Left renal cortex interstitium (tissue), 4 donors: ENCODE data around the gene CAPZA3. TPM values are rescaled to one million over a fixed set of nuclear protein-coding genes. Genes with fewer than 3 reads are reported as not detected.
"Not testable (repeated sequence)": the region's sequence is repeated elsewhere in the genome, so short reads cannot be mapped to it uniquely, and the experiment has no call there.

Experiments
- DNase-seq, 4 donors: peaks; one replicate each; pipeline ENCODE4 v3.0.0-alpha.2; 2013; ENCODE audit warnings: low read depth in 4 of 4, low spot score in 2 of 4, missing footprints in 1 of 4
- polyA plus RNA-seq, 4 donors: library from polyadenylated mRNA; unstranded; fragments of 120-200 nt; gene quantifications; one replicate each; pipeline ENCODE4 v1.2.1, GENCODE V29; 2013; ENCODE audit not compliant: insufficient read length in 4 of 4

The CAPZA3 gene, protein sequence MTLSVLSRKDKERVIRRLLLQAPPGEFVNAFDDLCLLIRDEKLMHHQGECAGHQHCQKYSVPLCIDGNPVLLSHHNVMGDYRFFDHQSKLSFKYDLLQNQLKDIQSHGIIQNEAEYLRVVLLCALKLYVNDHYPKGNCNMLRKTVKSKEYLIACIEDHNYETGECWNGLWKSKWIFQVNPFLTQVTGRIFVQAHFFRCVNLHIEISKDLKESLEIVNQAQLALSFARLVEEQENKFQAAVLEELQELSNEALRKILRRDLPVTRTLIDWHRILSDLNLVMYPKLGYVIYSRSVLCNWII
- polyA plus RNA-seq = under 1 TPM; 0.13 to 0.69 (median 0.37) TPM

DNA sequence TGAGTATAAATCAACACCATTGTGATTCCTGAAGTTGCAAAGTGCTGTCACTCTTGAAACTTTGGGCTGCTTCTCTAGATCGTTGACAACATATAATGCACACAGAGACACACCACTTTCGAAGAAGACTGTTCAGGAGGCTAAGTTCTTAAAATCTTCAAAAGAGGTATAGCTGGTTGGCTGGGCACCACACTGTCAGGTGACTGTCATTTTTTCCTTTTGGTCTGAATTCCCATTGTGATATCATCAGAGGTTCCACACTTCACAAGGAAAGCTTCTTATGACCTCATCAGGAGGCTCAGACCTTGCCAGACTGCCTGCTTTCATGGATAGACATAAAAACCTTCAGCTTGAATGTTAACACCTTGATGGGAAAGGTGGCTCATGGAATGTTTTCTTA lies at the start of gene CAPZA3, which contains the start of gene PLCZ1:
TSS of gene CAPZA3 (plus strand) at position 301 of the 400 bp plus-strand sequence. CDS start 150 bp downstream, outside the sequence.
TSS of gene PLCZ1 (minus strand) at position 194 of the 400 bp plus-strand sequence. CDS start 641 bp downstream, outside the sequence.
- DNase-seq = no peak

DNA sequence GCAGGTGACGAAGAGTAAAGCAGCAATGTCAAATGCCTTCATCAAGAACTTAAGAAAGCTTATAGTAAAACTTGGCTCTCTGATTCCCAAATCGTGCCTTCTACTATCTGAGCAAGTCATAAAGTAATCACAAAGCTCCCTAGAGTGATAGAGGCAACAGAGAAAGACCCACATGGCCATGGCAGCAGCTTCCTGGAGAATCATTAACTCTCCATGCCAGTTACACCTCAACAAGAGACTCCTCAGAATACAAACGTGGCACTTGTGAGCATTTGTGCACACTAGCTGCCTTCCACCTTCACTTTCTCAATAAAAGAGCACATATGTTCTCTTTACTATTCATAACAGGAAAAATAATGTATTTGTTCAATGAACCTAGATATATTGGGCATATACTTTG lies 48.1 kb upstream of the CAPZA3 start:
- DNase-seq = no peak

DNA sequence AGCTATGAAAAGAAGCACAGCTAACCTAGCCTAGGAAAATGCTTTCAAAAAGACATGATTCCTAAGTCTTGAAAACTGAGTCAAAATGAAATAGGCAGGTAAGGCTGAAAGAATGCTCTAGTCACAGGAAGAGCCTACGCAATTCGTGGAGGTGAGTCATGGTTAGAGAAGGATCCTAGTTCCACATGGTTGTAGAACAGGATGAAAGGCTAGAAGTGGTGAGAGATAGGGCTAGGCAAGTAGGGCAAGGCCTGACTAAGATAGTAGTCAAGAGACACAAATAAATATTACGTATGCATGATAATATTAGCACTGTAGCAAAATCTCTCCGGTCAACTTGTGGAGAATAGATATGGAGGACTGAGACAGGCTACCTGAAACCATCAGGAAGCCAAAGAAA lies 47.3 kb upstream of the CAPZA3 start:
- no peak for DNase-seq

DNA sequence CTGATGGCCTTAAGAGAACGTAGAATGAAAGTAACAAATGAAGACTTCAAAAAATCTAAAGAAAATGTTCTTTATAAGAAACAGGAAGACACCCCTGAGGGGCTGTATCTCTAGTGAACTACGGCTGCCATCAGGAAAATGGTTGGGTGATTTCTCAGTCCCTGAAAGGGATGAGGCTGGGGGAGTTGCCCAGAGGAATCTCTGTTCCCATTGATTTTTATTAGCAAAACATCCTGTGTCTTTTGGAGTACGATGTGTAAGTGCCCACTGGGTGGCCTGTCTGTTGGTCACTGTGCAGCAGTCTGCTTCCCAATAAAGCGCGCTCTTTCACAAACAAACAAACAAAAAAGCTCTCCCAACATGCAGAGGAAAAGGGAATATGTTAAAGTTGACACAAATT lies 43.9 kb upstream of the CAPZA3 start:
- DNase-seq = not testable (repeated sequence)

DNA sequence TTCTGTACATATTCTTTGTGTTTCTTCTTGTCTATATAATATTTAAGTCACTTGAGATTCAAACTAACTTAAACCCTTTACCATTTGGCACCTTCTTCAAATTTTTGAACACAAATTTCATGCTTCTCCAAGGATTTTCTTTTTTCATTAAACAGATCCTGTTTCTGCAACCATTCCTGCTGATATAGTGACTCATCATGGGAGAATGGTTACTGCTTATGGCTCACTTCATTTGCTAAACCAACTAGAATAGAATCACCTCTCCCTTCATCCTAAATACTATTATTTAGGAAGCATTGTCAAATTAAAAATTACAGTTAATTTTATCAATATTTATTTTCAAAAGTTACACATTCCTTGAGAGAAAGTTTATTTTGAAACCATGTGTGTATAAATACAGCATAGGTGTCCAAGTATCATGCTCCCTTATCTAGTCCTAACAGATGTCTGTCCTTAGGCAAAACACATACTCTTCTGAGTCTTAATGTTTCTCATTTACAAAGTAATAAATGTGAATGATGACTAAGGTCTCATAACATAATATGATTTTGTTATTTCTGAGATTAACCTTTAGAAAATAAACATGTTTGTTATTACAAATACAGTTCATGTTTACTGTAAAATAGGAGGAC lies 40.8 kb upstream of the CAPZA3 start:
- DNase-seq = no peak

DNA sequence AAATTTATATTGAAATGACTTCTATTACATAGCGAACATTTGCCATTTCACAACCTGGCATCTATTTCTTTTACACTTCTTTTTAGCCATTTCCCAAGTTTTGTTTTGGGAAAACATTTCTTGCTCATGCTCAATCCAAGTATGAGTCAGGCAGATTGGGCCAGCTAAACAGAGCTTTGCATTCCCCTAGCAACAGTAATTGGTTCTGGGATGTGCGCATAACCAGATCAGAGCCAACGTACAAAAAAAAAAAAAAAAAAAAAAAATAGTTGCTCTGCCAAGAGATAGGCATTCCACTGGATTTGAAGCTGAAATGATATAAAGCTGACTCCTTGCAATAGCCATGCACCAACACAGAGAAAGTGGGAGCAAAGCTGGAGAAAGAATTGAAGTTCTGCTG lies 37.6 kb upstream of the CAPZA3 start:
- DNase-seq = no peak

DNA sequence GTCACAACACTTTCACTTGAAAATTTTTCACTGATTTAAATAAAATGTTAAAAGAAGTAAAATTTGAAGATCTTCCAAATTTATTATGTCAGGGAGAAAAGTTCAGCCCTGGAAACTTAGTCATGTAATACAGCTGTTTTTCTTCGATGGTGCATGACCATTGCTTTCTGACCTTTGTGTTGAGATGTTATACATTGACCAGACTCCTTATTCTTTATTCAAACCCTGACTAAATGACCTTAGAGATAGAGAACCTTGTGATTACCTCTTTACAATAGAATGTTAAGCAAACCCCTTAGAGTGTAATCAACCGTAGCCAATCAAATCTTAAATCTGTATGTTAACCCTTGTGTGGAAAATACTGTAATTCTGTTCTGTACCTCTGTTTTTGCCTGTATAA lies 34.6 kb upstream of the CAPZA3 start:
- DNase-seq = no peak

DNA sequence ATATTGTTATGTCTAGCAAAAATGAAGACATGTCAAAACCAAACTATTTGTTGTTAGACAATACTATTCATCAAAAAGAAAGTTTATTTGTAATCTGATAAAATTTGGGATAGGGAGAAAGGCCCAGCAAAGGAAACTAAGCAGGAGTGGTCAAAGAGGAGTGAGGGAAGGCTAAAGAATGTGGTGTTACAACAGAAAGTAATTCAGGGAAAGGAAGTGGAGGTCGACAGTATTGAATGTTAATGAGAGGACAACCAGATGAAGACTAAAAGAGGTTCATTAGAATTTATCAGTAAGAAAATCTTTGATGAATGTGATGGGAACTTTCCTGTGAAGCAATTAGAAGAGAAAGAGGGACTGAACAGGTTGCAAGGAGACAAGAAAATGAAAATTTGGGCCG lies 34.0 kb upstream of the CAPZA3 start:
- no peak for DNase-seq

DNA sequence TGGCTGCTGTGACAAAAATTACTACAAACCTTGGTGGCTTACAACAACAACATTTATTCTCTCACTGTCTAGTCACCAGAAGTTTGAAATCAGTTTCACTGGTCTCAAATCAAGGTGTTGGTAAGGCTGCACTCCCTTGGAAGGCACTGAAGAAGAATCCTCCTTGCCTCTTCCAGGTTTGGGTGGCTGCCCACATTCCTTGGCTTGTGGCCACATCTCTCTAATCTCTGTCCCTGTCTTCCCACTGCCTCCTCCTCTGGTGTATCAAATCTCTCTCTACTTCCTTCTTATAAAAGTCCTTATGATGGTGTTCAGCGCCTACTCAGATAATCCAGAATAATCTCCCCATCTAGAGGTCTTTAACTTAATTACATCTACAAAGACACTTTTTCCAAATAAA lies 31.1 kb upstream of the CAPZA3 start:
- no peak for DNase-seq

DNA sequence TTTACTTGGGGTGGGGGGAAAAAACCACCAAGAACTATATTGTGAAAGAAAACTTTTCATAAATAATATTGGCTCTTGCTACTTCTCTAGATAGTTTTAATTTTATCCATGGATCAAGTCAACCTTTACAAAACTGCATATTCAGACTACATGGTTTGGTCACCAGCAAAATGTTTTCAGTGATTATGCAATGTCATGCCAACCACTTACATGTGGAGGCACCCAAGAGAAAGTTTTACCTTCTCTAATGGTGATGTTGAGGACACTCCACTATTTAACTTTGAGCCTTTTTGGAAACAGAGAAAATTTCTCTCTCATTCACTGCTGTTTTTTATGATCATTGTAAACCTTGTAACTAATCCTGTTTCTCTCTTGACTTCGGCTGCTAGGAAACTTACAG lies 21.7 kb upstream of the CAPZA3 start:
- DNase-seq = no peak

DNA sequence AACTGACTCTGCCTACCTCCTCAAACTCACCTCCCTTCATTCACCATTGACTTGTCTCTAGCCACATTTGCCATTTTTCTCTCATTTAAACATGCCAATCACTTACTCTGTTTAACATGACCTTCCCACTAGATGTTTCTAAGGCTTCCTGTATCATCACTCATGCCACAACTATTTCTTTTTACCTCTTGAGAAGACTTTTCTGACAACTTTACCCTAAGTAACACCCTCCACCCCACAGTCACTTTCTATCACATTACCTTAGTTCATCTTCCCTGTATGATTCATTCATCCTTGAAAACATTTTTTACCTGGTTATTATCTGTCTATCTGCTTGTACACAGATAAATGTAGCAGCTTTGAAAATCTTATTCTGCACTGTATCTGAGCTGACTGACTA lies 19.5 kb upstream of the CAPZA3 start:
- no peak for DNase-seq

DNA sequence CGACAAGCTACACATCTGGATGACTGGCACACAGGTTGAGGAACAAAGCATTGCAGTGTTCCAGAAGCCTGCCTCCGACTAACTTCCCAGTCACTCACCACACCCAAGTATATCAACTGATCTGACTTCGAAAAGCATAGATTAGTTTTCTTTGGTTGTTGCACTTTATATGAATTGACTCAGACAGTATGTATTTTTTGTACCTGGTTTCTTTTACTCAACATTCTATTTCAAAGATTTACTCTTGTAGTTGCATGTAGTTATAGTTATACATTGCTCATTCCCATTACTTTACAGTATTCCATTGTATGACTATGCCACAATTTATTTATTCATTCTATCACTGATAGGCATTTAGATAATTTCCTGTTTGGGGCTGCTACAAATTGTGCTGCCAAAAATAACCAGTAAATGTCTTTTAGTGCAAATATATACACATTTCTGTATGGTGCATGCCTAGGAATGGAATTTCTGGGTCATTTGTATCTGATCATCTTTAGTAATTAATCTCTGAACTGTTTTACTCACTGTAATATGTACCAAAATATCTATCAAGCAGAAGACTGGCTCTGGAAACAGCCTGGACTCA lies 17.9 kb upstream of the CAPZA3 start:
- no peak for DNase-seq

DNA sequence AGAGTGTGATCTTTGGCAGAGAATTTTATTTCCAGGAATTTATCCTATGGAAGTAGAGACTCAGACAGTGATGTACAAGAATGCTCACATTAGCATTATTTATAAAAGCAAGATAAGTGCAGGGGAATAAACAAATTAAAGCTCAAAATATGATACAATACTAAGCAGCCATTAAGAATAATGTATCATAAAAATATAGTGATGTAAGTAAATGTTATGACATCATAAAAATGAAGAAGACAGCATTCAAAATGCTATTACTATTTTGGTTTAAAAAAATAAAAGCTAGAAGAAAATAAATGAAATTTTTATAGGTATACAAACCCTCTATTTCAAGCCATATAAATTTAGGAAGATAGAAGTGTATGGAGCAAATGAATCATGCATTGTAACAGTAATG lies 17.2 kb upstream of the CAPZA3 start:
- DNase-seq = no peak

DNA sequence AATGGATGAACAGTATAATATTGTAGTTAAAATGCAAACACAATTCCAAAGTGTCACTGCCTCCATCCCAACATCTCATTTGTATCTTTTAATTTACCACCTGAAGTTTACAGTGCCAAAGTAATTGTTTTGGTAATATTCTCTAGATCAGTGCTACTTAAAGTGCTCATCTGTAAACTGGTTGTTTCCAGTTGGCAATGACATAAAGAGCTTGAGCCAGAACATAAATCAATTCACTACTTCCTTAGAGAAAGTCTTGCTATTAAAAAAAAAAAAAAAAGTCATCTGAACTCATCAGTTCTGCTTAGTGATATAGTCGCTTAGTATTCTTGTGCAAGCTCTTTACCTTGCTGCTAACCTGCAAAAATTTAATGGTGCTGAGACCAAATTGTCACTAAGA lies 16.5 kb upstream of the CAPZA3 start:
- DNase-seq = no peak

DNA sequence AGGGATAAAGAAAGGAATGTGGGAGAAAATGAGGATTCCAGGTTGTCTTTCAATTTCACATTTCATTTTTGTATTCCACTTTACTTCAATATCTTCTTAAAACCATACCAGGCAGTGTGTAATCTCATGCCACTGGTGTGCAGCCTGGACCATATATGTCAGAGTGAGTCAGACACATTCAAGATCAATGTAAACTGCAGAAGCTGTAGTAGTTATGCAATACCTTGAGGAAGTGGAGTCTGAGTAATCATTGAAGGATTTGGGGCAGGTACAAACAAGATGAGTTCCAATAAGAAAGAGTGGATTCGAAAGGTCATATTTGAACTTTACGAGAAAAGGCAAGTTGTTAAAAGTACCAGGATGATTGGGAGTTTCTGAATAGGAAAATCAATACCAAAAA lies 14.2 kb upstream of the CAPZA3 start:
- DNase-seq = no peak

DNA sequence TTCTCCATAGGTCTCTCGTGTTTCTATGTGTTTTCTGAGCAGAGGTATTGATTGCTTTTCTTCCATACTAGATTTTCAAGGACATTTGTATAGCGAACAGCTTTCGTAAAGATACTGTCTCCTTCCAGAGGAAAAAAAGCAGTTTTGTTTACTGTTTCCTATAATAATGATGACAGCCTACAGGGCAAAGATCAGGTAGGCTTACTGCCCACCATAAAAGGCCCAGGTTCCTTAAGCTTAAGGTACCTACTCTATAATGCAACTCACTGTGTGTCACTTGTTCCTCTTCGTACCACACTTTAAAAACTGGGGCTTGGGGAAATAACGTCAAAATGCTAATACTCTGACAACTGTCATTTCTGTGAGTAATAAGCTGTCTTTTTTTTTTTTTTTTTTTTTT lies 6.8 kb upstream of the CAPZA3 start:
- DNase-seq = no peak

DNA sequence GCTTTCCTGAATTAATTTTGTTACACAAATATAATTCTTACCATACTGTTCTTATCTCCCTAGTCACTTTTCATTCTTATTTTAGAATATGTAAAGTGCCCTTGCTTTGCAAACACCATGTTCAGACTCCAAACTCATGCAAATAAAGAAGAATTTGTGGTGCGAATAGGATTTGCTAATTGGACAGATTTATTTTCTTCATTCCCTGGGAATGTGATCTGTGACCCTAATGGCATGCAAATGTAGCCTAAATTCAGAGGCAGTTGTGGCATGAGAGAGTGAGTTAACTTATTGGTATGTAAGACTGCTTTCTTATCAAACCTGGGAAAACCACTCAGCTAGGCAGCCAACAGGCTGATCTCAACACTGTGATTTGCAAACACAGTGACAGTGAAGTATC lies 10.0 kb downstream of the CAPZA3 start:
- no peak for DNase-seq

DNA sequence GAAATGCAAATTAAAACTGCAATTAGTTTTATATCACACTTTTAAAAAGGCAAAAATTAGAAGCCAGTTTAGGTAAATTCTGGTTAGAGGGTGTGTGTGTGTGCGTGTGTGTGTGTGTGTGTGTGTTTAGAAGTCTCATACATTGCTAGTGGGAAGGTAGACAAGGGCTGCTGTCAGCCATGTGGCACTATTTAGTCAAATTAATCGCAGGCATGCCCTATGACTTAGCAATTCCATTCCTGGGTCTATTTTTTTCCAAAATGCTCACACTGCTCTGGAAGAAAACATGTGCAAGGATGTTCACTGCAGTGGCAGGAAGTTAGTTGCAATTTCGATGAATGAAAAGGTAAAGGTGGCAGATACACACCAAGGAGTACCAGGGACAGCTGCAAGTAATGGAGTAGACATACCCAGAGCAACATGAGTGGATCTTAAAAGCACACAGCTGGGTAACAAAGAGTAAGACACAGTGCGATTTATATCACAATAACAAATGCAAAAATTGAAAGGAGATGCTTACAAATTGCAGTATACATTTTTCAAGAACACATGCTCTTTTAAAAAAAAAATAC lies 11.6 kb downstream of the CAPZA3 start:
- no peak for DNase-seq

DNA sequence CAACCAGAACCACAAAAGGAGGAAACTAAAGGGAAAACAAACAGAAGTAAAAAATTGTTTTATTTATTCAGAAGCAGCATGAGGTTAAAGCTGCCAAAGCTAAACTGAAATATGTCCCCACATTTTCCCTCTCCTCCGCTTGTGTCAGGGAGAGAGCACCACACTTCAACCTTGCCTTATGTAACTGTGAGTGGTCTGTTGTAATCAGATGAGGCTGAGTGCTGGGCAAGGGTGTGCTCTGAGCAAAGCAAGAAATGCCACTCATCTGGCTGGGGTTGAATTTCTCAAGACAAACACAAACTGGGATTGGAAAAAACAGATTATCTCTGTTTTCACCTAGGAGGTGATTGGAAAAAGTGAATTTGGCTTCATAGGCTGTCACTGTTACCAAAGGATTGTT lies 12.2 kb downstream of the CAPZA3 start:
- DNase-seq = no peak

DNA sequence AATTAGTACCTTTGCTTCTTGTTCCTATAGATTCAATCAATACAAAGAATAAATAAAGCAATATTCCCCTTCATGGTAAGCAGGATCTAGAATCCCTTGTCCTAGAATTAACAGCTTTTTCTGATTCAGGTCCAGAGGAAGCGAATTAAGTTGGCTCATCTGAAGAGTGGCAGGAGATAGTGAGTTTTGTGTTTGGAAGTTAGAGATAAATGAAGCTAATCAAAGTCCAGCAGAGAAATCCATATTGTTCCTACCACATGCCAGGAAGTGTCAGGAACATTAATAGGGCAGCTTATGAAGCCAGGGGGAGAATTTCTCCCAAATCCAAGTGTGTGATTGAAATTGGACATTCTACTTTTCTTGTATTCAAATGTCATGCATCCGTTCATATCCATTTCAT lies 13.9 kb downstream of the CAPZA3 start:
- DNase-seq = no peak

DNA sequence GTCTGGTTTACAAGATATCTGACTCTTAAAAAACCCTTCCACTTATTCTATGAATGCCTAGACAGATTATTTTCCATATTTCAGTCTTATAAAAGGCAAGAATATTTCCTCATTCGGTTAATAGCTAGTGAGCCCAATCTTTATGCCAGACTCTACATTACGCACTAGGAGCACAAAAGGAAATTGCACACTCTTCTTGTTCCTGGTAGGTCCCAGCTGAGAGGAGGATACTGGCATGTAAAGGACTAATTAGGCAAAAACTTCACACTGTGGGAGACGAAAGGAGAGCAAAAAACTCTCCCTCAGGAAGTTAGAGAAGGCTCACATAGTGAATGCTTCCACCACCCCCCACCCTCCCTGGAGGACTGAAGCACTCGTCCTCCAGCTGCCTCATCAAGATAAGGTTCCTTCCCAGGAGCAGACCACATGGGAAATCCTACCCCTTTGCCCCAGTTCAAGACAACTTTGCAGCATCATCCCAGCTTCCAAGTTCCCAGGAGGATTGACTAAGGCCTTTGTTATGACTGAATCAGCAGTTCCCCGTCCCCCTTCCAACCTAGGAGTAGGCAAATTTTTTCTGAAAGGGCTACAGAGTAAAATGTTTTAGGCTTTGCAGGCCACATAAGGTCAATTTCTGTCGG lies 14.5 kb downstream of the CAPZA3 start:
- DNase-seq = no peak
